HepG2 (cell line): ENCODE data around the gene SCRT2. TPM values are rescaled to one million over a fixed set of nuclear protein-coding genes. Genes with fewer than 3 reads are reported as not detected.

Experiments used
- ATAC-seq: fragments of 200-7000 bp; cut with Tn5 transposase; 3 replicates; pipeline ENCODE4 v1.9.1; 2020; ENCODE audit warnings: mild to moderate bottlenecking, moderate library complexity
- BruUV-seq: library from RNA; stranded (reverse); fragments of 400-500 nt; replicated peaks from 2 replicates; lab custom pipeline; 2021; lab: Mats Ljungman, UMichigan
- CTCF ChIA-PET: fragments of 300-600 bp; formaldehyde crosslinking; extraction: SDS; loops from one replicate; lab custom pipeline; 2021; ENCODE audit warnings: low total read pairs, inconsistent platforms, low intra/inter-chr PET ratio; lab: Yijun Ruan, JAX
- POLR2A ChIA-PET: fragments of 350-600 bp; sonication (Branson Sonifier 250); formaldehyde crosslinking; loops from one replicate; lab custom pipeline; 2020; ENCODE audit warnings: antibody characterized with exemption, inconsistent platforms; lab: Yijun Ruan, JAX
- DNase-seq: peaks from one replicate; pipeline ENCODE4 v3.0.0-alpha.2; 2015; ENCODE audit warnings: low spot score
- FAIRE-seq: peaks from 3 replicates; lab custom pipeline; 2011; peaks lifted over from hg19 to GRCh38; lab: Jason Lieb, UNC
- H2AFZ ChIP-seq: one replicate; pipeline ENCODE4 v1.6.1; 2011; ENCODE audit warnings: low read length, inconsistent platforms
- H3K27ac ChIP-seq: fragments of 300-600 bp; 3 replicates; pipeline ENCODE4 v1.8.0; 2011; ENCODE audit warnings: mixed run types, mild to moderate bottlenecking, mixed read lengths, low read length, inconsistent platforms; ENCODE audit not compliant: insufficient read depth; ENCODE audit errors: extremely low read length
- H3K27me3 ChIP-seq, 2 experiments: fragments of 200-600 bp in 1 of 2; 2 replicates in 1 of 2; 3 replicates in 1 of 2; pipeline versions ENCODE4 v1.6.0 to v1.8.0; 2011; ENCODE audit warnings: low read length in 2 of 2, mild to moderate bottlenecking in 2 of 2, moderate library complexity in 2 of 2, inconsistent platforms in 1 of 2; ENCODE audit not compliant: insufficient read depth in 2 of 2, control insufficient read depth in 1 of 2
- H3K36me3 ChIP-seq, 2 experiments: fragments of 200-600 bp in 1 of 2; replicated peaks in 1 of 2; 2 replicates in 1 of 2; 3 replicates in 1 of 2; pipeline versions ENCODE4 v1.5.1 to v1.8.0; 2011; ENCODE audit warnings: low read length in 2 of 2, inconsistent platforms in 1 of 2; ENCODE audit not compliant: insufficient read depth in 2 of 2, control insufficient read depth in 1 of 2
- H3K4me1 ChIP-seq: 2 replicates; pipeline ENCODE4 v1.5.1; 2012; ENCODE audit warnings: low read length, inconsistent platforms; ENCODE audit not compliant: insufficient read depth
- H3K4me2 ChIP-seq: 2 replicates; pipeline ENCODE4 v1.6.0; 2011; ENCODE audit warnings: low read depth, low read length, inconsistent platforms
- H3K4me3 ChIP-seq, 3 experiments: fragments of 200-600 bp in 1 of 3; sonication (generic), shearing (Covaris generic) in 1 of 3; replicated peaks in 1 of 3; 2 replicates each; pipeline ENCODE4 v1.5.1; 2011 to 2016; ENCODE audit warnings: low read length in 3 of 3, inconsistent platforms in 2 of 3, low read depth in 2 of 3, mild to moderate bottlenecking in 2 of 3, control low read depth in 1 of 3, mixed read lengths in 1 of 3; ENCODE audit not compliant: insufficient read depth in 1 of 3
- H3K79me2 ChIP-seq: one replicate; pipeline ENCODE4 v1.6.1; 2011; ENCODE audit warnings: low read length, inconsistent platforms; ENCODE audit not compliant: insufficient read depth
- H3K9ac ChIP-seq: 2 replicates; pipeline ENCODE4 v1.6.0; 2011; ENCODE audit warnings: mild to moderate bottlenecking, low read depth, low read length, inconsistent platforms; ENCODE audit not compliant: insufficient read depth
- H3K9me3 ChIP-seq: 2 replicates; pipeline ENCODE4 v1.5.1; 2012; ENCODE audit warnings: mild to moderate bottlenecking, low read length
- H4K20me1 ChIP-seq: 2 replicates; pipeline ENCODE4 v1.6.0; 2011; ENCODE audit warnings: inconsistent platforms, mild to moderate bottlenecking, low read length, moderate library complexity; ENCODE audit not compliant: insufficient read depth
- KMT2A ChIP-seq: sonication (generic); formaldehyde crosslinking; IDR thresholded peaks from 2 replicates; pipeline ENCODE4 v1.4.0; 2020; ENCODE audit warnings: missing genetic modification reagents
- RARA ChIP-seq: IDR thresholded peaks from 2 replicates; pipeline ENCODE4 v1.6.1; 2016; ENCODE audit warnings: missing genetic modification reagents, missing compliant biosample characterization
- SPEN ChIP-seq: sonication (generic); formaldehyde crosslinking; IDR thresholded peaks from 2 replicates; pipeline ENCODE4 v1.5.1; 2020; ENCODE audit warnings: low read depth, mild to moderate bottlenecking, missing genetic modification reagents
- ZFAT ChIP-seq: sonication (generic); formaldehyde crosslinking; conservative IDR thresholded peaks from 2 replicates; pipeline ENCODE4 v1.8.1; 2023; ENCODE audit warnings: missing genetic modification reagents, inconsistent platforms
- ZNF737 ChIP-seq: sonication (generic); formaldehyde crosslinking; IDR thresholded peaks from 2 replicates; pipeline ENCODE4 v1.5.0; 2020; ENCODE audit warnings: missing genetic modification reagents, mild to moderate bottlenecking, borderline replicate concordance
- WGBS: methylation state at CpG from one replicate; pipeline ENCODE4 v1.1.6; 2017; ENCODE audit warnings: low lambda C conversion rate; 5-methylcytosine and 5-hydroxymethylcytosine counted together
- in situ Hi-C: cut with HindIII; loops from 2 replicates; pipeline ENCODE4 v1.10.0; 2017; ENCODE audit warnings: low pct_unique_long_range_greater_than_20kb; ENCODE audit not compliant: extremely low pct_ligation_motif_present
- intact Hi-C: fragments of 100-400 bp; cut with micrococcal nuclease; formaldehyde crosslinking; loops from one replicate; pipeline ENCODE4 v1.10.0; 2022; ENCODE audit not compliant: unreplicated experiment
- polyA plus RNA-seq, 8 experiments: library from polyadenylated mRNA; depleted of rRNA in 3 of 8; stranded (reverse) in 7 of 8; unstranded in 1 of 8; fragments of >200 nt; fragmentation: Illumina TruSeq in 4 of 8; extraction: Trizol in 4 of 8; gene quantifications; 2 replicates each; pipeline versions ENCODE4 v1.2.1 to v1.2.3, GENCODE V29; 2011 to 2016; ENCODE audit warnings: low read depth in 4 of 8, missing spikeins in 1 of 8, mixed read lengths in 1 of 8; ENCODE audit not compliant: insufficient read depth in 1 of 8
- total RNA-seq, 5 experiments: library from RNA; depleted of rRNA; stranded (reverse); fragments of >200 nt; fragmentation: Illumina TruSeq; extraction: Trizol; gene quantifications; 2 replicates each; pipeline ENCODE4 v1.2.3, GENCODE V29; 2016; ENCODE audit warnings: low read depth in 1 of 5
- TF ChIP-seq, protein P1 (sequence below): sonication (generic); formaldehyde crosslinking; IDR thresholded peaks from 2 replicates; pipeline ENCODE4 v1.4.0; 2020; ENCODE audit warnings: missing genetic modification reagents
- TF ChIP-seq, protein P2 (sequence below): sonication (generic); formaldehyde crosslinking; IDR thresholded peaks from 2 replicates; pipeline ENCODE4 v1.8.0; 2022; ENCODE audit warnings: mild to moderate bottlenecking, missing genetic modification reagents; ENCODE audit not compliant: insufficient replicate concordance

The SCRT2 gene
- total and polyA plus RNA-seq, 2 of the 13 experiments (the other 11 are each of a cell fraction or from before 2014, with no cell fraction given) = not detected

DNA sequence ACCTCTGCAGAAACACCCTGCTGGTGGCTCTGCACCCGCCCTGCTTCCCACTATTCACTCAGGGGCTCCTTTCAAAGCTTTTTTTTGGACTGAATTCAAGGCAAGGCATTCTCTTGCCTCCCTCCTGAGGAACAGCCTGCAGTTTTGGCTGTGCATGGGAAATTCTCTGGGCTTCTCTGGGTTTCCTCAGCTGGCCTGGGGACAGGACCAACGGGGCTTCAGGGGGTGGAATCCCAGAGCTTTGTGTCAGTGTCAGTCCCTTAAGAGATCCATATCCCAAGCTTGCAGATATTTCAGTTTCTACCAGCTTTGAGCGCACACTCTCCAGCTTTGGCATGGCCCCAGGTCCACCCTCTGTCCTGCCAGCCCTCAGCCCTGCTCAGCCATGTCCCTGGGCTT lies 2.0 kb downstream of the SCRT2 start:
- peaks cover 27% of the 10 kb centered on the region; the same call in 1 of the 2 replicates for H4K20me1 ChIP-seq
- in situ Hi-C loops (no loop called here), intact Hi-C loops (no loop called here)
- no peak for TF ChIP-seq RARA (CRISPR knock-in tag)
- TF ChIP-seq ZFAT (CRISPR knock-in tag) = no peak
- TF ChIP-seq ZNF737 = no peak
- no peak for TF ChIP-seq KMT2A
- TF ChIP-seq, protein P1, sequence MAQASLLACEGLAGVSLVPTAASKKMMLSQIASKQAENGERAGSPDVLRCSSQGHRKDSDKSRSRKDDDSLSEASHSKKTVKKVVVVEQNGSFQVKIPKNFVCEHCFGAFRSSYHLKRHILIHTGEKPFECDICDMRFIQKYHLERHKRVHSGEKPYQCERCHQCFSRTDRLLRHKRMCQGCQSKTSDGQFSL (CRISPR knock-in tag) = no peak
- TF ChIP-seq, protein P2, sequence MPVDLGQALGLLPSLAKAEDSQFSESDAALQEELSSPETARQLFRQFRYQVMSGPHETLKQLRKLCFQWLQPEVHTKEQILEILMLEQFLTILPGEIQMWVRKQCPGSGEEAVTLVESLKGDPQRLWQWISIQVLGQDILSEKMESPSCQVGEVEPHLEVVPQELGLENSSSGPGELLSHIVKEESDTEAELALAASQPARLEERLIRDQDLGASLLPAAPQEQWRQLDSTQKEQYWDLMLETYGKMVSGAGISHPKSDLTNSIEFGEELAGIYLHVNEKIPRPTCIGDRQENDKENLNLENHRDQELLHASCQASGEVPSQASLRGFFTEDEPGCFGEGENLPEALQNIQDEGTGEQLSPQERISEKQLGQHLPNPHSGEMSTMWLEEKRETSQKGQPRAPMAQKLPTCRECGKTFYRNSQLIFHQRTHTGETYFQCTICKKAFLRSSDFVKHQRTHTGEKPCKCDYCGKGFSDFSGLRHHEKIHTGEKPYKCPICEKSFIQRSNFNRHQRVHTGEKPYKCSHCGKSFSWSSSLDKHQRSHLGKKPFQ (CRISPR knock-in tag) = no peak
- TF ChIP-seq SPEN (CRISPR knock-in tag) = no peak
- no peaks in the 10 kb centered on the region for H3K36me3 ChIP-seq
- no peak for FAIRE-seq
- WGBS = 3% methylated on average over 3 of the region's 3 CpGs
- H3K27me3 ChIP-seq = peaks cover 17 to 72% of the 10 kb centered on the region in 2 experiments; a peak in 4 of 5 replicates
- ATAC-seq = no peak
- no peaks in the 10 kb centered on the region for H3K79me2 ChIP-seq
- no peak overlapping the region for H3K27ac ChIP-seq
- no peak overlapping the region for H2AFZ ChIP-seq
- no peak overlapping the region for H3K4me2 ChIP-seq
- H3K4me1 ChIP-seq = peaks cover 8% of the 10 kb centered on the region
- no peaks in the 10 kb centered on the region for H3K9me3 ChIP-seq
- DNase-seq = no peak
- ChIA-PET CTCF (interaction anchor here (0.7 kb wide), 1 partner anchor 55 kb away, joined by 3 read pairs; no protein-coding TSS in a partner anchor), POLR2A (no interaction called here)
- H3K4me3 ChIP-seq = no peak overlapping the region
- BruUV-seq = no TSS peak
- H3K9ac ChIP-seq = no peak overlapping the region
